ENCODE measurements around the gene TUBB3.

- TF ChIP-seq ATF3 (CRISPR knock-in tag; conservative IDR thresholded peaks at IDR 0.05) (no peak), CTCF (IDR thresholded peaks at IDR 0.05) (no peak)
Observed at GRCh38 chr16:89973654-89974335, 50.7 kb downstream of the TUBB3 start.

Data from WTC11 (cell line).